Myocyte (in vitro differentiated cells): ENCODE measurements around the gene LDAF1. TPM values are rescaled to one million over a fixed set of nuclear protein-coding genes. Genes with fewer than 3 reads are reported as not detected.

Source experiments
- total RNA-seq: library from RNA; depleted of rRNA; stranded (reverse); fragments of >200 nt; gene quantifications from 2 replicates; pipeline ENCODE4 v1.2.3, GENCODE V29; 2014

LDAF1 gene
- total RNA-seq, 1 donor from 2014 or later = 9.5 TPM

Other genes starting within 250 kb of the LDAF1 start
- 0.03 and 0.05 TPM in 2 replicates for gene DNAH3, start 7.8 kb upstream of the LDAF1 start, total RNA-seq
- not detected in 2 replicates for gene ZP2, start 52.9 kb downstream of the LDAF1 start, total RNA-seq
- 0.03 TPM in 1 of 2 replicates, not detected in the other for gene ANKS4B, start 75.0 kb downstream of the LDAF1 start, total RNA-seq
- gene CRYM, start 119.6 kb downstream of the LDAF1 start, total RNA-seq = 0.73 TPM in 1 of 2 replicates, not detected in the other